ENCODE measurements around the gene DERA.
"Not testable (repeated sequence)": the region's sequence is repeated elsewhere in the genome, so short reads cannot be mapped to it uniquely, and the experiment has no call there.

The DERA gene

GRCh38 chr12:15988983-15989755 lies 78.0 kb downstream of the DERA start:
- TF ChIP-seq PAX5 (IDR thresholded peaks at IDR 0.05; ENCODE audit: insufficient read depth, low read length, severe bottlenecking) (no peak), POLR2A (IDR thresholded peaks at IDR 0.05; ENCODE audit: low read depth, low read length) (no peak), POU2F2 (IDR thresholded peaks at IDR 0.05; ENCODE audit: low read depth, low read length) (no peak), SPI1 (IDR thresholded peaks at IDR 0.05; ENCODE audit: low read depth, low read length) (no peak), POLR2AphosphoS5 (IDR thresholded peaks at IDR 0.05; ENCODE audit: low read depth, low read length) (no peak), TAF1 (IDR thresholded peaks at IDR 0.05; ENCODE audit: low read depth, low read length) (no peak)
- FAIRE-seq (no peak), DNase-seq (ENCODE audit: insufficient read length, low spot score) (no peak)

- DNase-seq (ENCODE audit: insufficient read length, low spot score): no peak
- no peak for TF ChIP-seq POLR2A (IDR thresholded peaks at IDR 0.05; ENCODE audit: low read depth, low read length)
- no peak for TF ChIP-seq TAF1 (IDR thresholded peaks at IDR 0.05; ENCODE audit: low read depth, low read length)
- FAIRE-seq: no peak
Measured at GRCh38 chr12:15995801-15996200, 84.7 kb downstream of the DERA start.

GRCh38 chr12:15996254-15996653 lies 85.1 kb downstream of the DERA start:
- DNase-seq (ENCODE audit: insufficient read length, low spot score): no peak
- no peak for FAIRE-seq
- TF ChIP-seq TAF1 (IDR thresholded peaks at IDR 0.05; ENCODE audit: low read depth, low read length): no peak
- no peak for TF ChIP-seq POU2F2 (IDR thresholded peaks at IDR 0.05; ENCODE audit: low read depth, low read length)
- TF ChIP-seq PAX5 (IDR thresholded peaks at IDR 0.05; ENCODE audit: insufficient read depth, low read length, severe bottlenecking): no peak
- TF ChIP-seq POLR2AphosphoS5 (IDR thresholded peaks at IDR 0.05; ENCODE audit: low read depth, low read length): no peak
- TF ChIP-seq POLR2A (IDR thresholded peaks at IDR 0.05; ENCODE audit: low read depth, low read length): no peak
- no peak for TF ChIP-seq SPI1 (IDR thresholded peaks at IDR 0.05; ENCODE audit: low read depth, low read length)

- no peak for DNase-seq (ENCODE audit: insufficient read length, low spot score)
- TF ChIP-seq POLR2AphosphoS5 (IDR thresholded peaks at IDR 0.05; ENCODE audit: low read depth, low read length) (no peak), TAF1 (IDR thresholded peaks at IDR 0.05; ENCODE audit: low read depth, low read length) (no peak), POLR2A (IDR thresholded peaks at IDR 0.05; ENCODE audit: low read depth, low read length) (no peak), PAX5 (IDR thresholded peaks at IDR 0.05; ENCODE audit: insufficient read depth, low read length, severe bottlenecking) (no peak), POU2F2 (IDR thresholded peaks at IDR 0.05; ENCODE audit: low read depth, low read length) (no peak), SPI1 (IDR thresholded peaks at IDR 0.05; ENCODE audit: low read depth, low read length) (no peak)
- no peak for FAIRE-seq
Measured at GRCh38 chr12:15996948-15997347, 85.8 kb downstream of the DERA start.

- no peak for TF ChIP-seq TAF1 (IDR thresholded peaks at IDR 0.05; ENCODE audit: low read depth, low read length)
- no peak for TF ChIP-seq POLR2AphosphoS5 (IDR thresholded peaks at IDR 0.05; ENCODE audit: low read depth, low read length)
- TF ChIP-seq POLR2A (IDR thresholded peaks at IDR 0.05; ENCODE audit: low read depth, low read length): no peak
- TF ChIP-seq PAX5 (IDR thresholded peaks at IDR 0.05; ENCODE audit: insufficient read depth, low read length, severe bottlenecking): no peak
- no peak for TF ChIP-seq POU2F2 (IDR thresholded peaks at IDR 0.05; ENCODE audit: low read depth, low read length)
- TF ChIP-seq SPI1 (IDR thresholded peaks at IDR 0.05; ENCODE audit: low read depth, low read length): no peak
- DNase-seq (ENCODE audit: insufficient read length, low spot score) (no peak), FAIRE-seq (no peak)
Measured at GRCh38 chr12:15997910-15998309, 86.8 kb downstream of the DERA start.

- DNase-seq (ENCODE audit: insufficient read length, low spot score) (no peak), FAIRE-seq (no peak)
- TF ChIP-seq POU2F2 (IDR thresholded peaks at IDR 0.05; ENCODE audit: low read depth, low read length): no peak
- no peak for TF ChIP-seq TAF1 (IDR thresholded peaks at IDR 0.05; ENCODE audit: low read depth, low read length)
- no peak for TF ChIP-seq POLR2AphosphoS5 (IDR thresholded peaks at IDR 0.05; ENCODE audit: low read depth, low read length)
- TF ChIP-seq PAX5 (IDR thresholded peaks at IDR 0.05; ENCODE audit: insufficient read depth, low read length, severe bottlenecking): no peak
Measured at GRCh38 chr12:16002880-16003279, 91.7 kb downstream of the DERA start.

- TF ChIP-seq POLR2AphosphoS5 (IDR thresholded peaks at IDR 0.05; ENCODE audit: low read depth, low read length): no peak
- TF ChIP-seq PAX5 (IDR thresholded peaks at IDR 0.05; ENCODE audit: insufficient read depth, low read length, severe bottlenecking): no peak
- no peak for TF ChIP-seq SPI1 (IDR thresholded peaks at IDR 0.05; ENCODE audit: low read depth, low read length)
- TF ChIP-seq POU2F2 (IDR thresholded peaks at IDR 0.05; ENCODE audit: low read depth, low read length): no peak
- no peak for TF ChIP-seq TAF1 (IDR thresholded peaks at IDR 0.05; ENCODE audit: low read depth, low read length)
- no peak for TF ChIP-seq POLR2A (IDR thresholded peaks at IDR 0.05; ENCODE audit: low read depth, low read length)
- FAIRE-seq (no peak), DNase-seq (ENCODE audit: insufficient read length, low spot score) (no peak)
Measured at GRCh38 chr12:16003460-16003859, 92.3 kb downstream of the DERA start.

GRCh38 chr12:16006752-16007151 lies 95.6 kb downstream of the DERA start:
- FAIRE-seq: no peak
- TF ChIP-seq PAX5 (IDR thresholded peaks at IDR 0.05; ENCODE audit: insufficient read depth, low read length, severe bottlenecking): no peak
- no peak for TF ChIP-seq POU2F2 (IDR thresholded peaks at IDR 0.05; ENCODE audit: low read depth, low read length)
- TF ChIP-seq POLR2A (IDR thresholded peaks at IDR 0.05; ENCODE audit: low read depth, low read length): no peak
- no peak for TF ChIP-seq TAF1 (IDR thresholded peaks at IDR 0.05; ENCODE audit: low read depth, low read length)
- TF ChIP-seq SPI1 (IDR thresholded peaks at IDR 0.05; ENCODE audit: low read depth, low read length): no peak
- no peak for TF ChIP-seq POLR2AphosphoS5 (IDR thresholded peaks at IDR 0.05; ENCODE audit: low read depth, low read length)
- no peak for DNase-seq (ENCODE audit: insufficient read length, low spot score)

- DNase-seq (ENCODE audit: insufficient read length, low spot score): no peak
- no peak for TF ChIP-seq POLR2AphosphoS5 (IDR thresholded peaks at IDR 0.05; ENCODE audit: low read depth, low read length)
- no peak for TF ChIP-seq SPI1 (IDR thresholded peaks at IDR 0.05; ENCODE audit: low read depth, low read length)
- no peak for TF ChIP-seq TAF1 (IDR thresholded peaks at IDR 0.05; ENCODE audit: low read depth, low read length)
- TF ChIP-seq POU2F2 (IDR thresholded peaks at IDR 0.05; ENCODE audit: low read depth, low read length): no peak
- no peak for TF ChIP-seq POLR2A (IDR thresholded peaks at IDR 0.05; ENCODE audit: low read depth, low read length)
- no peak for TF ChIP-seq PAX5 (IDR thresholded peaks at IDR 0.05; ENCODE audit: insufficient read depth, low read length, severe bottlenecking)
- FAIRE-seq: no peak
Measured at GRCh38 chr12:16008421-16008824, 97.3 kb downstream of the DERA start.

- FAIRE-seq: no peak
- DNase-seq (ENCODE audit: insufficient read length, low spot score): no peak
- TF ChIP-seq POU2F2 (IDR thresholded peaks at IDR 0.05; ENCODE audit: low read depth, low read length) (no peak), PAX5 (IDR thresholded peaks at IDR 0.05; ENCODE audit: insufficient read depth, low read length, severe bottlenecking) (no peak), TAF1 (IDR thresholded peaks at IDR 0.05; ENCODE audit: low read depth, low read length) (no peak), POLR2A (IDR thresholded peaks at IDR 0.05; ENCODE audit: low read depth, low read length) (no peak), SPI1 (IDR thresholded peaks at IDR 0.05; ENCODE audit: low read depth, low read length) (no peak), POLR2AphosphoS5 (IDR thresholded peaks at IDR 0.05; ENCODE audit: low read depth, low read length) (no peak)
Measured at GRCh38 chr12:16012117-16012516, 101.0 kb downstream of the DERA start.

GRCh38 chr12:16013722-16014121 lies 102.6 kb downstream of the DERA start:
- FAIRE-seq; DNase-seq (ENCODE audit: insufficient read length, low spot score): not testable (repeated sequence)

GRCh38 chr12:16014394-16014793 lies 103.3 kb downstream of the DERA start:
- not testable (repeated sequence) for FAIRE-seq; DNase-seq (ENCODE audit: insufficient read length, low spot score)

All from GM12891 (cell line).